CD4-positive, alpha-beta T cell treated with Interleukin-17A for 4 hours (primary cell): Measurements from ENCODE around the gene MGMT.

ENCODE experiments used
- DNase-seq: peaks from one replicate; pipeline ENCODE4 v3.0.0-alpha.2; 2020; ENCODE audit warnings: mixed read lengths

Gene MGMT

DNA sequence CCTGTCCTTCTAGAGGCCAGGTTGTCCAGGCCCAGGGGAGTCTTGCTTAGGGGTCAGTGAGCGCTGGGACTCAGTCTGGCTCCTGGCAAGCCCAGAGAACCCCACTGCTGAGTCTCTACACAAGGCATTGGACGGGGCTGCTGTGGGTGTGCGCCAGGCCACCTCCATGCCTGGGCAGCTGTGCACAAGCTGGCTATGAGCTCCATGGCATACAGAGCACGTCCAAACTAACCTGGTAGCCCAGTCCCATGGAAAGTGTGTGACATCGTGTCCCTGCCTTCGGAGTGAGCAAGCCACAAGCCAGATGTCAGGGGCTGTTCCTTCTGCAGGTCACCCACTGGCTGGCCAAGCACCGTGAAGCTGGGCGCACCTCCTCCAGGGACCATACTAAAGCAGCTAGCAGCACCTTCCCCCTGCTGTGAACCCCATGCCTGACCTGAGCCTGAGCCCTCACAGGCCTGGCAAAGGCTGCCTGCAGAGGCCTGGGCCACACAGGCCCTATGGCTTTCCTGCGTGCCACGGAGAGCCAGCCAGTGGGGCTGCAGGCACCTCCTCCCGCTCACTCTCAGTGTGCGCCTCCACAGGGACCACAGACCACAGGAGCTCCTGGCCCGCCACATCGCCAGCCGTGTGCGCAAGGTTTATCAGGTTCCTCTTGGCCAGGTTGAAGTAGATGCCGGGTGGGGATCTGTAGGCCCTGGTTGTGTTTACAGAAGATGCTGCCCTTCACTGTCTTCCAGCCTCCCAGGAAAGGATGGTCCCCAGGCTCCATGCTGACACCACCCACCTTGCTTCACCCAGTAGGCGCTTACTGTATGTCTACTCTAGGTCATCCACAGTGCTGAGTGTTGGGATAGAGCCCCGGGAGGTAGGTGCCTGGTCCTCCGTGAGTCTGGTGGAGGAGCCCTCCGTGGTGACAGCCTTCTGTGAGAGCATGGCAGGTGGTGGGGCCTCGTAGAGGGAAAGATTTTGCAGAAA, 277.4 kb downstream of the MGMT start:
- DNase-seq: no peak

DNA sequence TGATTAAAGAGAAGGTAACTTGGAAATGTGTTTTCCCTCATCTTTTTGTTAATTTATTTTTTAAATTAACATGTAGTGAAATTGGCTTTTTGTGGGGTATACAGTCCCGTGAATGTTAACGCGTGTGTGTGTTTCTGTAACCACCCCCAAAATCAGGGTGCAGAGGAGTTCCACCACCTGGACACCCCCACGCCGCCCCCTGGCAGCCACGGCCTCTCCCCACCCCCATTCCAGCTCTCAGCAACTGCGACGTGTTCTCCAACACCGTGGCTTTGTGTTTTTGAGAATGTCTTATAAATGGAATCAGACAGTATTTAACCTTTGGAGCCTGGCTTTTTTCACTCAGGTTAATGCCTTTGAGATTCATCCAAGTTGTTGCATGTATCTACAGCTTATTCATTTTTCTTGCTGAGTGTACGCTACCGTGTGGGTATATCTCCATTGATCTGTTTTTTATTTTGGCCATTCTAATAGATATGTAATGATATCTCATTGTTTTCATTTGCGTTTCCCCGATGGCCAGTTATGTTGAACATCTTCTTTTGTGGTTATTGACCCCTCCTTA, 278.2 kb downstream of the MGMT start:
- no peak for DNase-seq

GRCh38 chr10:129754211-129755050, 287.4 kb downstream of the MGMT start:
- no peak for DNase-seq

DNA sequence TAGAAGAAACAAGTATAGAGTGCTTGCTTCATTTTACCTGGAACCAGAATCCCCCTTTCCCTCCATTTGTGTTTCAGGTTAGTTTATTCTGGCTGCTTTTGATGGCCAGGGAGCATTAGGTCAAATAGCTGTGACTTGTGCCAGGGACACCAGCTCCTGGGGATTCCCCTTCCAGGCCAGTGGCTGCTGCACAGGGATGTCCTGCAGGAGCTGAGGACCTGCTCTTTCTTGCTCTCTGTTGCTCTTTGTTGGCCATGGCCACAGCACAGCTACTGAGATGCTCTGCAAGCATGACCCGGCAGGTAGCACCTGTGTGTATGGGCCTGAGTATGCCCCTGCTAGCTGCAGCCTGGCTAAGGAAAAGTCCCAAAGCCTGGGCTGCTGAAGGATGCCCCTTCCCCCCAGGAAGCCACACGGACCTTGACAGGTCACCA, 288.1 kb downstream of the MGMT start:
- no peak for DNase-seq

GRCh38 chr10:129755621-129756020, 288.6 kb downstream of the MGMT start:
- no peak for DNase-seq

DNA sequence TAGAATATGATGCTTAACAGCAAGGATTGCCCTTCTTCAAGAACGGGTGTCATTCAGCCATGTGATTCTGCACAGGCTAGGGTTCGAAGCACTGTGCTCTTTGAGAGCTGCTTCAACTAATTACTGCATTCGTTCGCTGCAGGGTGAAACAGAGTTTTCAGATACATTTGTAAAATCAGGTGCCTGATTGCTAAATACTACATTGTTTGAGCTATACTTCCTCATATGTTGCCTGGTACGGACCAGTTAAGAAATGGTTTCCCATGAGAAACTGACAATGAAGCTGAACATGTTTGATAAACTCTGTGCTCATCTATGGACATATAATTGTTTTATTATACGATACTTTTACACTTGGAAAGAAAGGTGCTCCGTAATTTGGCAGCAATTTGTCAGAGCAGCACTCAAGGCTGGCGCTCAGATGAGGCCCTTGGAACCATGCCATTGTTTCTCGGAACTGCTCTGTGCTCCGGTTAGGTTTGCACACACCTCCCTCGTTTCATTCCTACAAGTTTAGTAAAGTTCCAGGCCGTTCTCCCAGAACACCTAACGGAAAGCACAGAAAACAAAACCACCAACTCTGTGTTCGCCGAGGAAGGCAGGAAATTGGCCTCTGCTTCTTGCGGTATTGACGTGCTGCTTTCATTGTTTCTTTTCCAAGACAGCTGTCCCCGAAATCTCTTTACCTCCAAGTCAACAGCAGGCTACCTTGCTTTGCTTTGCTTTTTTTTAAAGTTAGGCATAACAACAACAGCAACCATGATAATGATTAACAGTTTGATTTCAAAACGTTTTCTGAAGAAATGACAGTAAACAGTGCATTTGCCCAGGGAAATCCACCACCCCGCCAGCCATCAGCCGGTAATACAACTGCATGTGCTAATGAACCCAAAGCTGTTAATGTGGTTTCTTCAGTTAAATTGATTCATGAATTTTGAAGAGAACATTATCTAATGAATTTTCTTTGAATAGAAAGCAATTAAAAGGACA, 290.2 kb downstream of the MGMT start:
- no peak for DNase-seq

- no peak for DNase-seq
These were observed 291.4 kb downstream of the MGMT start for GRCh38 chr10:129758207-129759021.

DNA sequence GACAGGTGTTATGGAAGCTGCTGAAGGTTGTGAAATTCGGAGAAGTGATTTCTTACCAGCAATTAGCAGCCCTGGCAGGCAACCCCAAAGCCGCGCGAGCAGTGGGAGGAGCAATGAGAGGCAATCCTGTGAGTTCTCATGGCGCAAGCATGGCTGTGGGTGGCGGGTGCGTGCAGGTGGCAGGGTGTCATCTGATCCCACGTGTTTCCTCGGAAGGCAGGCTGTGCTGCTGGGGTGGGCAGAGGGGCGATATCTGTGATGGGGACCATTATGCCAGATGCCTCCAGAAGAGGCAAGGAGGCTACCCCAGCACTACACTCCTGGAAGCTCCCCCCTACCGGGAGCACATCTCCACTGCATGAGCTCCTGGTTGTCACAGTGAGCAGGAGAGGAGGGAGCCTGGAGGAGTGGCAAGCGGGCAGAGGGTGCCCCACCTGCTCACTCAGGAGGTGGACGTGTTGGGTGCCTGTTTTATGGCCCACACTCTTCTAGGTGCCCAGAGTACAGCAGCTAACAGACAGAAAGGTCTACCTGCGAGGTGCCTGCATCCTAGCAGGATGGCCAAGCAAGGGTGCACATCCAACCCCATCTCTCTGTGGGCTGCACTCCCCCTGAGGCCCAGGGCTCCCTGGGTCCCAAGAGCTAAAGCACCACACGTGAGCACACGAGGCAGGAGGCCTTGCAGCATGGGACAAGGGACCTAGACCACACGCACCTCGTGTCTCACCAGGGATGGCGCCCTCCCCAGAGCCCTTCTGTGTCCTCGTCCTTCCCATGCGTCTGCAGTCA, 292.4 kb downstream of the MGMT start:
- DNase-seq: no peak

DNA sequence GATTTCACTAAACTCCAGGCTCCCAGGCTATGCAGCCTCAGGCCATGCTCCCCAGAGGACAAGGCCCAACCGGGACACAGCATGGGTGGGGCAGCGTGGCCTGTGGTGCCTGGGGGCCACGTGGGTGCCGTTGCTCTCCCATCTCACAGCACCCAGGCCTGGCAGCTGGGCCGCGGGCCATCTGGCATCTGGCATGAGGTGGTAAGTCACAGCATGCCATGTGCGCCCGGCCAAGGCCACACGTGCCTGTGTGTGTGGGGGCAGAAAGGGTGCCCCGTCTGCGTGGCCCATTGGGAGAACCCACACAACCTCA, 292.9 kb downstream of the MGMT start:
- no peak for DNase-seq

- DNase-seq: no peak
These were observed 293.4 kb downstream of the MGMT start for GRCh38 chr10:129760416-129760815.

DNA sequence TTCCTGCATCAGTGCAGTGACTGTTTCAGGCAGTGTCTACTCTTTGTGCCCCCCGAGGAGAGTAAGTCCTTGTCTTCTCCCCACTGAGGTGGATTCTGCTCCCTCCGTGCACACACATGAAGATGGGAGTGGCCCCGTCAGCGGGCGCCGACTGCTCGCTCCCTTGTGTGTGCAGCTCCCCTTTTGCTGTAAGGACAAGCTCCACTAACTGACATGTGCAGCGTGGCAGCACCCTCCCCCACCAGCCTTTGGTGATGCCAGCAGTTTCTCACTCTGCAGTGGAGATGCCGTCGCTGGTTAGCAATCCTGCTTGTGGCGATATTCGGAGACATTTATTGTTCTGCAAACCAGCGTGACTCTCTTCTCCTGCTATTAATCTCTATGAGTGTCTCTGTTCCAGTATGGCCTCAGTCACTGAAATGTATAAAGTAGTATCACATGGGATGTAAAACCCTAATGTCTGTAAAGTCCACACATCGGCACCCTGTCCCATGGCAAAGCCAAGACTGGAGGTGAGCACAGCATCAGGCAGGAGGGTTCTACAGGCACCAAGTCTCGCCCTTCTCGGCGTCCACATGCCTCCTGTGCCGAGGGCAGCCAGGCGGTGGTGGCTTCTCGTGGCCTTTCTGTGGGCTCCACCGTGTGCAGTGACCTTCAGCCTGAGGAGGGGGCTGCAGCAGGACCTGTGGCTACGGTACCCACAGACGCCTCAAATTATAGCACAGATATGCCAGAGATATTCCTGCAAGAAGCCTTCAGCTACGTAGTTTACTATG, 294.3 kb downstream of the MGMT start:
- DNase-seq: no peak

DNA sequence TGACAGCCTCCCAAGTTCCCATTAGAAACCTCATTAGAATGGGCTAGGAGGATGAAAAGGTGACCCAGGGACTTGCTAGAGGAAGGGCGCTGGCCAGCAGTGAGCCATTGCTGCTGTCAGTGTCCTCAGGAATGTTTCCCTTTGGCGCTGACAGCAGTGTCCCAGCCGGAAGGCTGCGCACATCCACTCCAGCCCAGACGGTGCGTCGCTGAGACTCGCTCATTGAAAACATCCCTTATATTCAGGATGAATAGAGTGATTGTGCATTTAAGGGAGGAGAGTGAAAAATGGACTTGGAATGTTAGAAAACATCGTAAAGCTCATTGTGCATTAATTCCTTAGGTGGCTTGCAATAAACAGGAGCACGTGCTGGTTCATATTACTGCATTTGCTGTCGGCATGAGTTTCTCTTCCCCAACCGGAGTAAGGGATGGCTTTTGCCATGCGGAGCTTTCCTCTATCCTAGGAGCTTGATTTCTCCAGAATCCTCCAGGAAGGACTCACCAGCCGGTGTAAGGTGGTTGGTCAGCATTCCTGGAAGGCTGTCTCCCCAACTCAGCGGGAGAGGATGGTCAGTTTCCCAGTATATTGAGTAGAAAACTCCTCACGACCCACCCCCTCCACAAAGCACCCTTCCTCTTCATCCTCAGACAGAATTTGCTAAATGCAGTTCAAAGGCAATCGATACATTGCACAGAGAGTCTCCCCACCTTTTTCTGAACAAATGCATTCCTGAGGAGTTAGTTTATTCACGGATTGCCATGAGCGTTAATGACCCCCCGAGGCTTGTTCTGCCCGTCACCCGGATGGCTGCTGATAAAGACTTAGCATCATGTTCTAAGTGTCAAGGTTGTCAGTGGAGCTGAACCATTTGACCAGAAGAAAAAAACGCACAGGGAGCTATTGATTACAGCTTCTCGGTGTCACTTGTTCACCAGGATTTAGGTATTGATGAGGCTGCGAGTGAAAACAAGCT, 295.2 kb downstream of the MGMT start:
- DNase-seq: no peak

DNA sequence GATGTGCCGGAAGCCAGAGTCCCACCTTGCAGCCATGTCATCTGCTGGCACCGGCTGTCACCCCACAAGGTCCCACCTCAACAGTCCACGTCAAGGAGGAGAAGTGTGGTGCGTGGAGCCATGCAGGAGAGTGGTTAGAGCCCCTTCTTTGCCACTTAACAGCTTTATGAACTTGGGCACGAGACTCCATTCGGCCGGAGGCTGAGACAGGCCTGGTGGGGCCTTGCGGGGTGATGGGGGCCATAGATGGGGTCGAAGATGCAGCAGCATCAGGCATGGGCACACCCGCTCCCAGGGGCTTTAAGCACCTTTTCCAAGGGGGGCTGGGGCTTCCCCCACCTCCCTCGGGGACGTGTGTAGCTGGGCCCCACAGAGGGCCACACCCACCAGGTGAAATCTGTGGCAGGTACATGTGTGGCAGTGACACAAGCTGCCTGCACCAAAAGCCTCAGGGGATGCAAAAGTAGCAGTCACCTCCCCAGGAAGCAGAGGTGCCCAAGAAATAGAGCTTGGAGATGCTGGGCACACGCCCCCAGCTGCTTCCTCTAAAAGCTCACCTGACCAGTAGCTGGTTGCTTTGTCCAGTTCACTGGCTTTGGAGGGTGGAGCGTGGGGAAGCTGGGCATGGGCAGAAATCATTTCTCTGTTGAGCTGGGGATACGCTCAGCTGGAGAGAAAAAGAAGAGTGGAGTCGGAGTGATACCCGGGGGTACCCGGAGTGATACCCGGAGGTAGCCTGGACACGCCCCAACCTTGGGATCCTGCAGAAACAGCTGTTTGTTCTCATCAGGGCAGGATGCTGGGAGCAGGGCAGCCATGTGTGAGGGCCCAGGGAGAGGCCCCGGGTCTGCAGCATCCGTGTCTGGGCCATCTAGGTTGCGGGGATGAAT, 297.2 kb downstream of the MGMT start:
- DNase-seq: no peak

DNA sequence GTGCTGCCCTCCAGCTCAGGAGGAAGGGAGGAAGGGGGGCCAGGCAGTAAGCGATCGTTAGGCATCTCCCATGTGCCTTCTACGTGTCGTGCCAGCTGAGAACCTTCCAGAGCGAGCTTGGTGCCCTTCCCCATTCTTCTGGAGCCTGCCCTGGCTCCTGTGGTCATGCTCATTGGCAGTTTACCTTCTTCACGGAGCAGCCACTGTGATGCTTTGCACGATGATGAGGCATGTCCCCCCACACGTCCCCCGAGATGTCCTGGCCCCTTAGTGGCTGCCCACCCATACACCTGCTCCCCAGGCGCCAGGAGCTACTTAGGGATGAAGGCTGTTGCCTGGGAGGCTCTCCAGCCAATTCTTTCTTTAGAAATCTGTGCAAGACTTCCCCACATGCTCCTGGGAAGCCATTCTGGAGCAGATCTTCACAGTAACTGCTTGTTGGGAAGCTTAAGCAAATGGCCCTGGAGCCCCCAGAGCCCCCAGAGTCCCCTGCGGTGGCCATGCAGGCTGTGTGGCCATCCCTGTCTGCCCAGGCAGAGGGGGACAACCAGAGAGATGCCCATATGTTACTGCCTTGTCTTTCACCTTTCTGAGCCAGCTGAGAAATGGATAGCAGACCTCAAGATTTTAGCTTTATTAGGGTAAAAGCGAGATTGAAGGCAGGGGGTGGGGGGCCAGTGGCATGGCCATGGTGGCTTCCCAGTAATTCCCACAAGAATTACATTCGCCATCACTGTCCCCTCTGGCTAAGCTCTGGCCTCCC, 298.0 kb downstream of the MGMT start:
- no peak for DNase-seq

DNA sequence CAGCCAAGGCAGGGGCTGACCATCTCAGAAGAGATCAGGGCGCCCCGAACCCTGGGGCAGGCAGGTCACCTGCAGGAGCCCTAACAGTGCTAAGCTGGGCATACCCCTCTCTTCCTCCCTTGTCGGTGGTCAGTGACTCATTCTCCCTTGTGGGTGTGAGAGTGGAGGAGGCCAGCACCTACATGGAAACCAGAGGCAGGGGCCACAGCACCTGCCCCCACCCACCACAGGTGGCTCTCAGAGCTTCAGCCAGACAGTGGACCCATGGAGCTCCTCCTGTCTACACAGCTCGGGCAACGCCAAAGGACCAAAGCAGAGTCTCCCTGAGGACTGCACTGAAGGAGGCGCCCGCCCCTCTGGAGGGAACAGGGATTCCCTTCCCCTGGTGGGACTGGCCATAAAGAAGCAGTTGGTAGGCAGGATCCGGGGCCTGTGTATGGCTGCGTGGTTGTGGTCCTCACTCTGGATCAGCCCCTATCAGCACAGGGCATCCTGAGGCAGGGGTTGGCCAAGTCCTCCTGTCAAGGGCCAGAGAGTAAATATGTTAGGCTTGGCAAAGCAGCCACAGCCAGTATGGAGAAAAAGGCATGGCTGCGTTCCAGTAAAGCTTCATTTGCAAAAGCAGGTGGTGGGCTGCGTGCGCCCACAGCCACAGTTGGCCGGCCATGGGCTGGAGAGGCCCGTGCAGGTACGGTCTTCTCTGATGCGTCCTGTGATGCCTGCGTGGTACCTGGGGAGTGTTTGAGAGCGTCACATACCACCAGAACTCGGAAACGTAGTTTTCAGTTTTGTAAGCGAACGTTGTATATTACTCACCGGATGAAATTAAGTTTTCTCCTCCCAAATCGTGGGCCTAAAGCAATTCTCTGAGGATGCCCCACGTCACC, 298.9 kb downstream of the MGMT start:
- no peak for DNase-seq
